VCaP (cell line): ENCODE data around the gene CALHM2.

Experiments used
- H3K27ac ChIP-seq: fragments of 450-650 bp; 2 replicates; pipeline ENCODE4 v1.5.1; 2017
- TF ChIP-seq, protein P1 (sequence below): fragments of 450-650 bp; conservative IDR thresholded peaks from 2 replicates; pipeline ENCODE4 v1.5.1; 2017; ENCODE audit warnings: mild to moderate bottlenecking, moderate library complexity

CALHM2 gene

DNA sequence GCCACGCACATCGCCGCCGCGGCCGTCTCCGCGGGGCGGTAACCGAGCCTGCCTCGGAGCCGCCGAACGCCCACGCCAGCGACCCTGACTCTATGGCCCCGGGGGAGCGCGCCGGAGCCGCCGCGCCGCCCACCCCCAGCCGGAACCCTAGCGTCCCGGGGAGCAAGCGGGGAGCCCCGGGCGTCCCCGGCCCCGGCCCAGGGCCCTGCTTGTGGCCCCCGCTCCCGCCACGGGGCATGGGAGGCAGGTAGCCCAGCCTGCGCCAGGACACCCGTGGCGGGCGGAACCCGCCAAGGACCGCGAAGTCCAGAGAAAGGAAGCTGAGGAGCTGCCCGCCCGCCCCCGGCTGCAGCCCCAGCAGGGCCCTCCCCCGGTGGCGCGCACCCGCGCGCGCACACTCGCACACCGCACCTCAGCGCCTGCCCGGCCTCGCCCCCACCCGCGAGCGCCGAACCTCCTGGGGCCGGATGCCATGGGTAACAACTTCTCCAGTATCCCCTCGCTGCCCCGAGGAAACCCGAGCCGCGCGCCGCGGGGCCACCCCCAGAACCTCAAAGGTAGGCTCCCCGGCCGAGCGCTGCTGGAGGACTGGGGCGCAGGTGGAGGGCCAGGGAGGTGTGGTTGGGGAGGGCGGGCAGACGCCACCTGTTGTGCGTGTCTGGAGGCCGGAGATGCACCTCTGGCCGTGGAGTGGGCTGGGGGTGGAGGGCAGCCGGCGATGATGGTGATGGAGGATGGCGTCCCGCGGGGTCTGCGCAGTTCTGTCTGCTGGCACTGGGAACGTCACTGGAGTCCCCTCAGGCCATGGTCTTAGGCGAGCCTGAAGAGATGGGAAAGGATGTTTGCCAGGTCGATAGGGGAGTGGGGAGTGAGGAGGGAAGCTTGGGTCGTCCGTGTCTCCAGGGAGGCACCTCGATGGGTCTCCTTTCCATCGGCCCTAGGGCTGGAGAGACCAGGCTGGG lies 42.0 kb upstream of the CALHM2 start:
- no peak overlapping the region; the same call in 1 of the 2 replicates for H3K27ac ChIP-seq
- TF ChIP-seq, protein P1, sequence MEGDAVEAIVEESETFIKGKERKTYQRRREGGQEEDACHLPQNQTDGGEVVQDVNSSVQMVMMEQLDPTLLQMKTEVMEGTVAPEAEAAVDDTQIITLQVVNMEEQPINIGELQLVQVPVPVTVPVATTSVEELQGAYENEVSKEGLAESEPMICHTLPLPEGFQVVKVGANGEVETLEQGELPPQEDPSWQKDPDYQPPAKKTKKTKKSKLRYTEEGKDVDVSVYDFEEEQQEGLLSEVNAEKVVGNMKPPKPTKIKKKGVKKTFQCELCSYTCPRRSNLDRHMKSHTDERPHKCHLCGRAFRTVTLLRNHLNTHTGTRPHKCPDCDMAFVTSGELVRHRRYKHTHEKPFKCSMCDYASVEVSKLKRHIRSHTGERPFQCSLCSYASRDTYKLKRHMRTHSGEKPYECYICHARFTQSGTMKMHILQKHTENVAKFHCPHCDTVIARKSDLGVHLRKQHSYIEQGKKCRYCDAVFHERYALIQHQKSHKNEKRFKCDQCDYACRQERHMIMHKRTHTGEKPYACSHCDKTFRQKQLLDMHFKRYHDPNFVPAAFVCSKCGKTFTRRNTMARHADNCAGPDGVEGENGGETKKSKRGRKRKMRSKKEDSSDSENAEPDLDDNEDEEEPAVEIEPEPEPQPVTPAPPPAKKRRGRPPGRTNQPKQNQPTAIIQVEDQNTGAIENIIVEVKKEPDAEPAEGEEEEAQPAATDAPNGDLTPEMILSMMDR: no peak

DNA sequence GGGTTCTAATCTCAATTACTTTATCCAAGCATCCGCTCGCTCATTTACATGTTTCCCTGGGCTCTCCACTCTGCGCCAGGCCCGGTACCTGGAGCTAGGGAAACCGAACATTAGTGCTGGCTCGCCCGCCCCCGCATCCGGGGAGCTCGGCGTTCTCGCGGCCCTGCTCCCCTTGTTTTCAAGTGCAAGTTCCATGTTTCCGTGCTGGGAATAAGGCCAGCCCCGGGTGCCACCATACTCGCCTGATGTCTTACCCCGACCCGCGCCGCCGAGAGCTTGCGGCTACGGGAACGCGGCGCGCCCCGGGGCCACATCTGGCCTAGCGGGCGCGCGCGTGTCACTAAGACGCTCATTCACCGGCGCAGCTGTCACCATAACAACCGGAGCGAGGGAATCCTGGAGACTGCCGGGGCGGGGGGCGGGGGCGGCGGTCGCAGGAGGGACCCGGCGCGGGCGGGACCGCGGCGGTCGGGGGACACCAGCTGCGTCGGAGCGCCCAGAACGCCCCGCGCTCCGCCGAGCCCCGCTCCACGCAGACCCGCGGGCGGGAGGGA lies 41.3 kb upstream of the CALHM2 start, which contains the start of gene NEURL1:
NEURL1 (plus strand) TSS at position 344 of the 554 bp plus-strand sequence. CDS start 683 bp downstream, outside the sequence.
- H3K27ac ChIP-seq: no peak within 1 kb of the TSS; the same call in 1 of the 2 replicates
- TF ChIP-seq, protein P1: no peak

DNA sequence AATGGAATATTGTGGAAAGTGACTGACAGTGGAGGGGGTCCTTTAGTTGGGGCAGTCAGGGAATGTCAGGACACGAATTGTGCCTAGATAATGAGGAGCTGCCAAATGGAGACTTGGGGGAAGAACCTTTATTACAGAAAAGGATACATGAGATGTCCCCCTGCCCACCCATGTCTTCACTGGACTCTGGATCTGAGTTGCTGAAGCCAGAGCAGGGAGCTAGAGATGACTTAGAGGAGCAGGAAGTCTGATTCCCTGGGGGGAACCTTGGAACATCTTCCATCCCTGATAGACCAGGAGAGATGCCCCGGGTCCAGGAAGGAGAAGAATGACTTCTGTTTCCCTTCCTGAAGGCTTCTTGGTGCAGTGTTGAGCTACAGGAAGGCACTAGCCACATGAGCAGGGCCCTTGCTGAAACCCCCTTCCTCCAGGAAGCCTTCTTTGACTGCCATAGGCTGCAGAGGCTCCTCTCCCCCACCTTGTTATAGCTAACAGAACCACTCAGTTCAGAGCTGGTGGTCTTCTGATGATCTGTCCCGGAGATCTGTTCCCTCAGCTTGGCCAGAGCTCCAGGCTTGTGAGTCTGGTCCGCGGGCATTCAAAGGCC lies 40.6 kb upstream of the CALHM2 start:
- TF ChIP-seq, protein P1: no peak
- H3K27ac ChIP-seq: no peak overlapping the region

DNA sequence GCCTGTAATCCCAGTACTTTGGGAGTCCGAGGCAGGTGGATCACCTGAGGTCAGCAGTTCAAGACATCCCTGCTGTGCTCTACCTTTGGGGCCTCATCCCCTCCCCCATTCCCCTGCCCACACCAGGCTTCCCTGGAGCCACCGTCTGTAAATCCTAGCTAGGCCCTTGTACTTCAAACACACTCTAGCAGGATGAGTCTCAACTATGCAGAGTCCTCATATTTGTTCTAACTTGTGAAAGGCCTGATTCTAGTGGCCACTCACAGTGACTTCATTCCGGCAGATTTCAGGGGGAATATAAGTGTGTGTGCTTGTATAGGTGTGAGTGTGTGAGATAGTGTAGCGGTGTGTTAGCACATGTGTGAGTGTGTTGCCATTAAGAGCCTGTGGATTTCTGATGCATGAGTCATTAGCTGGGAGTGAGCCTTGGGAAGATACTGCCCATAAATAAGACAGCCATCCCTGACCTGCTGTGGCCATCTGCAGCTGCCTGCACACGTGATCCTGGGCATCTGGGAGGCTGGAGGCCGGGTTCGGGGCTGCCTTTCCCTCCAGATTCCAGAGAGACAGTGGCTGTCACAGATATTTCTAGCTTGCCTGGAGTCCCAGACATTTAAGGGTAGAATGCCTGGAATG lies 39.7 kb upstream of the CALHM2 start:
- TF ChIP-seq, protein P1: no peak
- H3K27ac ChIP-seq: no peak overlapping the region

DNA sequence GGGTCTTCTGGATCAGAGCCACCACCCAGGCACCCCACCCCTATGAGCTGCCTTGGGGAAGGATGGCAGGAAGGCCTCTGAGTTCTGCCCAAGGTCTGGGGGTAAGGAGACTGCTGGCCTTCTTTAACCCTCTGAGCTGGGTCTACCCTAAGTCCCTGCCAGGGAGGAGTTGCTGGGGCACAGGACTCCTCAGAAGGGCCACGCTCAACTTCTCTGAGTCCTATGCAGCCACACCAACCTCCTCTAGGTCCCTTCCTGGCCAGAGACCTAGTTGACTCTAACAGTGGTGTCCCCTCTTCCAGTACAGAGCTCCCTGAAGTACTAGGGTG lies 38.8 kb upstream of the CALHM2 start:
- TF ChIP-seq, protein P1: no peak
- H3K27ac ChIP-seq: no peak overlapping the region

DNA sequence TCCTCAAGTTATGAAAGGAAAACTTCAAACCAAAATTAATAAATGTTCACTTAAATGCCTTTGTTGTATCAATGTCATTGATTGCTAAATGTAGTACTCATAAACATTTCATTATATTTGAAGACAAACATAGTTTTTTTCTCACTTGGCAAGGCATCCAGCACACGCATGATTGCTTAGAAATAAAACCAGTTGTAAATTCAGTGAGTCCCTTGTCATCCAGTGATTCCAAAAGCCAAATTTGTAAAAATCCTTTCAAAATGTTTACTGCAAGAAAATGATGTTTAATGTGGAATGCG lies 35.2 kb upstream of the CALHM2 start:
- TF ChIP-seq, protein P1: no peak

DNA sequence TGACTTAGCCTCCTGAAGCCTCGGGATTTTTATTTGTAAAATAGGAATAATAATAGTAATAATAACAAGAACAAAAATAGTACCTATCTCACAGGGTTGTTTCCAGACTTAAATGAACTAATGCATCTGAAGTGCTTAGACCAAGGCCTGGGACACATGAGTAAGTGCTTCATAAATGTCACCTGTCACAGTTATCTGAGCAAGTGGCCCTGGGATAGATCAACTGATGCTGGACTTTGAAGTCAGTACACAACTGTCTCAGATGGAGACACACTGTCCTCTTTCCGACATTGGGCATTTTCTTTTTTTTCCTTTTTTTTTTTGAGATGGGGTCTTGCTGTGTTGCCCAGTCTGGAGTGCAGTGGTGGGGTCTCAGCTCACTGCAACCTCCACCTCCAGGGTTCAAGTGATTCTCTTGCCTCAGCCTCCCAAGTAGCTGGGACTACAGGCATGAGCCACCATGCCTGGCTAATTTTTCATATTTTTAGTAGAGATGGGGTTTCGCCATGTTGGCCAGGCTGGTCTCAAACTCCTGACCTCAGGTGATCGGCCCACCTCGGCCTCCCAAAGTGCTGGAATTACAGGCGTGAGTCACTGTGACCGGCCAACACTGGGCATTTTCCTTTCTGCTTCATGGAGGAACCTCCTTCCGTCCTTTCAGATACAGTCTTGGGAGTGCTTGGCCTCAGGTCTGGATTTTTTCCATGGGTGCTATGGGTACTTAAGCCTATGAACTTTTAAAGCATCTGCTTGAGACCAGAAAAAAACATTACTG lies 34.7 kb upstream of the CALHM2 start:
- peak overlapping the region; percentile 55 for H3K27ac ChIP-seq

More for the DNA sequence above, 35.2 kb upstream of the CALHM2 start:
- H3K27ac ChIP-seq: peak overlapping the region; percentile 55
